GM12872 (cell line): ENCODE results near the gene OR1F1.

Source experiments
- TF ChIP-seq, protein P1 (sequence below): IDR thresholded peaks from 3 replicates; pipeline ENCODE4 v1.5.1; 2011; ENCODE audit warnings: low read depth, mild to moderate bottlenecking, low read length, moderate library complexity; ENCODE audit not compliant: insufficient read depth

Gene OR1F1

GRCh38 chr16:3183445-3184139 lies 4.4 kb upstream of the OR1F1 start:
- TF ChIP-seq, protein P1, sequence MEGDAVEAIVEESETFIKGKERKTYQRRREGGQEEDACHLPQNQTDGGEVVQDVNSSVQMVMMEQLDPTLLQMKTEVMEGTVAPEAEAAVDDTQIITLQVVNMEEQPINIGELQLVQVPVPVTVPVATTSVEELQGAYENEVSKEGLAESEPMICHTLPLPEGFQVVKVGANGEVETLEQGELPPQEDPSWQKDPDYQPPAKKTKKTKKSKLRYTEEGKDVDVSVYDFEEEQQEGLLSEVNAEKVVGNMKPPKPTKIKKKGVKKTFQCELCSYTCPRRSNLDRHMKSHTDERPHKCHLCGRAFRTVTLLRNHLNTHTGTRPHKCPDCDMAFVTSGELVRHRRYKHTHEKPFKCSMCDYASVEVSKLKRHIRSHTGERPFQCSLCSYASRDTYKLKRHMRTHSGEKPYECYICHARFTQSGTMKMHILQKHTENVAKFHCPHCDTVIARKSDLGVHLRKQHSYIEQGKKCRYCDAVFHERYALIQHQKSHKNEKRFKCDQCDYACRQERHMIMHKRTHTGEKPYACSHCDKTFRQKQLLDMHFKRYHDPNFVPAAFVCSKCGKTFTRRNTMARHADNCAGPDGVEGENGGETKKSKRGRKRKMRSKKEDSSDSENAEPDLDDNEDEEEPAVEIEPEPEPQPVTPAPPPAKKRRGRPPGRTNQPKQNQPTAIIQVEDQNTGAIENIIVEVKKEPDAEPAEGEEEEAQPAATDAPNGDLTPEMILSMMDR: no peak

DNA sequence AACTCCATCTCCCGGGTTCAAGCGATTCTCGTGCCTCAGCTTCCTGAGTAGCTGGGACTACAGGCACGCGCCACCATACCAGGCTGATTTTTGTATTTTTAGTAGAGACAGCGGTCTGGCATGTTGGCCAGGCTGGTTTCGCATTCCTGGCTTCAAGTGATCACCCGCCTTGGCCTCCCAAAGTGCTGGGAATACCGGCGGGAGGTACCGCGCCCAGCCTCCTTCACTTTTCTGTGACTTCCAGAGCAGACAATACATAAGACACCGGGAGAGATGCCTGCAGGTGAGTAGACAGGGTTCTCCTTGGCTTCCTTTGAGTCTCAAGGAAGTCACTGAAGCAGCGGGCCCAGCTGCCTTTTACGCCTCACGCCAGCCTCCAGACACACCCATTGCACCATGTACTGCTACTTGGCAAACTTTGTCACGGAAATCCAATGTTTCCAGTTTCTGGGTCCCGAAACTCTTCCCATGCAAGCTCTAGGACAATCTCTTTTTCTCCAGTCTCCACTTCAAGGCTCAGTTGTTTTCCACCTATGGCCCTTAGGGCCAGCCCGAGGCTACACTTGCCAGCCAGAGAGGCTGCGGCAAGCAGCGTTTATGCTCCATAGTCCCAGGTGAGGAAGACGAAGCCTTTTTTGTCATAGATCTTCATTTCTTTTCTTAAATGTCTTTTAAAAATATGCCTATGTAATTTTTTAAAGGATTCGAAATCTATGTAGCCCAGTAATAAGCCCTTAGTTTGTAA lies 886 bp upstream of the OR1F1 start:
- TF ChIP-seq, protein P1: no peak

GRCh38 chr16:3188675-3188924 lies 596 bp downstream of the OR1F1 start:
- TF ChIP-seq, protein P1: no peak

DNA sequence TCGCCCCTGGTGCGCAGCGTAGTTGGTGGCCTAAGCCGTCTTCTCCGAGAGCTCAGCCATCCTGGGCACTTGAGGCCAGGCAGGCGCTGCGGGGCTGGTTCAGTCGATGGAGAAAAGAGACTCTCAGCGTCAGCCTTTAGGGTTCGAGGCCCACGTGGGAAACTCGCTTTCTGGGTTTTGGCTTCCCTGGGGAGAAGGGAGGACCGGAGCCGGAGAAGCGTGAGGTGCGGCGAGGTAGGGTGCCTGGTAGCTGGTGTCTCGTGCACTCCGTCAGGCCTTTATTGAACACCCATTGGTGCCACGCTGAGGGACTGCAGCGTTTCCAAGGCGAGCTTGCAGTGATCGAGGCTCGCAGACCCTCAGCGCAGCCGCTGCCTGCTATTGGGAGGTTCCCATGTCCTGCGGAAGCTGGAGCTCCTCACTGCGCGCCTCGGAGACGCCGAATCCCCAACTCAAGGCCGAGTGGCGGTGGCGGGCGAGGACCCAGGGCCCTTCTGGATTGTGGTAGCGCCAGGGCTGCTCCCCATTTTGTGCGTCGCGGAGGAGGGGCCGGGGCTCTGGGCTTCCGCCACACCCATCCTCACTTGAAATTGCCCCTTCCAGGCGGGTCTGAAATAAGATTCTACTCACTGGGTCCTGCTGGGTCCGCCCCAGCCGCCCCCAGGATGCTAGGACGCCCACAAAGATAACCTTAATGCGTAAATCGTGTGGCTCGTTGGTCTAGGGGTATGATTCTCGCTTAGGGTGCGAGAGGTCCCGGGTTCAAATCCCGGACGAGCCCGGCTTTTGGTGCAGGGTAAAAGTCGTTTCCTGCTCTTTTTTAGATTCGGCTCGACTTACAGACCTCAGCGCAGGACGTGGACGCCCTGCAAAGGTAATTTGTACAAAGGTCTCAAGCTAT lies 1.2 kb downstream of the OR1F1 start:
- TF ChIP-seq, protein P1: no peak

GRCh38 chr16:3189869-3190268 lies 1.9 kb downstream of the OR1F1 start:
- TF ChIP-seq, protein P1: no peak

DNA sequence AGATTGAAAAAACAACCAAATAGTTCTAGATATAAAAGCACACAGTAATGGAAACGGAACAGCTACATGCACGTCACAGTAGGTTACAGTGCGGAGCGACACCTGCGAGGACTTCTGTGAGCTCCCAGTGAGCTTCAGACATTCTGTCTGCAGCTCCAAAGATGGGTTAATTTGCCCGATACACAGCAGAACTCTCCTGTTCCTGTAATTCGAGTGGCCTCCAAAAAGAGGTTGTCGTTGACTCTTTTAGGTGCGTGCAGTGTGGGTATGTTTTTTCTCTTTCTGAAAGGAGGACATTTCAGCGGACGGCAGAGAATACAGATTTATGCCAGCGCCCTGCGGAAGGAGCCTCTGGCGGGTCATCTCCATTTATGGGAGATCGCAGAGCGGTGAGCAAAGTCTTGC lies 2.9 kb downstream of the OR1F1 start:
- TF ChIP-seq, protein P1: no peak

- TF ChIP-seq, protein P1: no peak
Measured at GRCh38 chr16:3192476-3193019, 4.5 kb downstream of the OR1F1 start.
